HepG2 (cell line): ENCODE data around the gene STX5. TPM values are rescaled to one million over a fixed set of nuclear protein-coding genes. Genes with fewer than 3 reads are reported as not detected.
A peak's percentile ranks its signal among the peaks of the same experiment; 100 is the strongest.

Experiments
- CSRNP2 ChIP-seq: sonication (generic); formaldehyde crosslinking; conservative IDR thresholded peaks from 2 replicates; pipeline ENCODE4 v1.8.0; 2022; ENCODE audit warnings: low read depth, missing genetic modification reagents
- GTF3A ChIP-seq: sonication (generic); formaldehyde crosslinking; conservative IDR thresholded peaks from 2 replicates; pipeline ENCODE4 v1.4.0; 2020; ENCODE audit warnings: mild to moderate bottlenecking, missing genetic modification reagents
- GZF1 ChIP-seq: sonication (generic); formaldehyde crosslinking; IDR thresholded peaks from 2 replicates; pipeline ENCODE4 v1.5.1; 2020; ENCODE audit warnings: mild to moderate bottlenecking, missing genetic modification reagents
- JARID2 ChIP-seq: sonication (generic); formaldehyde crosslinking; IDR thresholded peaks from 2 replicates; pipeline ENCODE4 v1.8.1; 2023; ENCODE audit warnings: missing genetic modification reagents, inconsistent platforms; ENCODE audit not compliant: insufficient replicate concordance
- LCORL ChIP-seq, 2 experiments: fragments of 450-650 bp in 1 of 2; sonication (generic) in 1 of 2; formaldehyde crosslinking in 1 of 2; IDR thresholded peaks; 2 replicates each; pipeline versions ENCODE4 v1.5.0 to v1.6.1; 2017 to 2020; ENCODE audit warnings: antibody characterized with exemption in 1 of 2, missing genetic modification reagents in 1 of 2
- MED8 ChIP-seq: sonication (generic); formaldehyde crosslinking; IDR thresholded peaks from 2 replicates; pipeline ENCODE4 v1.8.1; 2023; ENCODE audit warnings: mild to moderate bottlenecking, missing genetic modification reagents; ENCODE audit not compliant: insufficient replicate concordance
- MYNN ChIP-seq: sonication (generic); formaldehyde crosslinking; IDR thresholded peaks from 2 replicates; pipeline ENCODE4 v1.4.0; 2020; ENCODE audit warnings: mild to moderate bottlenecking, low read depth, missing genetic modification reagents
- PCBP1 ChIP-seq: fragments of 200-400 bp; formaldehyde crosslinking; IDR thresholded peaks from 2 replicates; pipeline ENCODE4 v1.6.1; 2017; ENCODE audit warnings: mild to moderate bottlenecking, low read depth, low read length, borderline replicate concordance
- PRDM4 ChIP-seq: sonication (generic); formaldehyde crosslinking; IDR thresholded peaks from 2 replicates; pipeline ENCODE4 v1.9.0; 2021; ENCODE audit warnings: missing genetic modification reagents, borderline replicate concordance
- SALL1 ChIP-seq: sonication (generic); formaldehyde crosslinking; IDR thresholded peaks from 2 replicates; pipeline ENCODE4 v1.8.0; 2022; ENCODE audit warnings: mild to moderate bottlenecking, missing genetic modification reagents
- THAP8 ChIP-seq: sonication (generic); formaldehyde crosslinking; IDR thresholded peaks from 2 replicates; pipeline ENCODE4 v1.5.1; 2020; ENCODE audit warnings: missing genetic modification reagents, mild to moderate bottlenecking, borderline replicate concordance
- ZBTB44 ChIP-seq: sonication (generic); formaldehyde crosslinking; IDR thresholded peaks from 2 replicates; pipeline ENCODE4 v1.4.0; 2020; ENCODE audit warnings: missing genetic modification reagents
- ZGPAT ChIP-seq: IDR thresholded peaks from 2 replicates; pipeline ENCODE4 v1.6.1; 2016; ENCODE audit warnings: mild to moderate bottlenecking
- ZKSCAN5 ChIP-seq: sonication (generic); formaldehyde crosslinking; IDR thresholded peaks from 2 replicates; pipeline ENCODE4 v1.5.1; 2020; ENCODE audit warnings: mild to moderate bottlenecking, missing genetic modification reagents
- ZMAT3 ChIP-seq: sonication (generic); formaldehyde crosslinking; conservative IDR thresholded peaks from 2 replicates; pipeline ENCODE4 v1.7.0; 2021; ENCODE audit warnings: missing genetic modification reagents
- ZNF124 ChIP-seq: sonication (generic); formaldehyde crosslinking; IDR thresholded peaks from 2 replicates; pipeline ENCODE4 v1.4.0; 2020; ENCODE audit warnings: missing genetic modification reagents
- ZNF180 ChIP-seq: sonication (generic); formaldehyde crosslinking; IDR thresholded peaks from 2 replicates; pipeline ENCODE4 v1.4.0; 2020; ENCODE audit warnings: low read depth, missing genetic modification reagents, borderline replicate concordance
- ZSCAN31 ChIP-seq: sonication (generic); formaldehyde crosslinking; IDR thresholded peaks from 2 replicates; pipeline ENCODE4 v1.5.0; 2020; ENCODE audit warnings: low read depth, mild to moderate bottlenecking, missing genetic modification reagents
- polyA plus RNA-seq, 8 experiments: library from polyadenylated mRNA; depleted of rRNA in 3 of 8; stranded (reverse) in 7 of 8; unstranded in 1 of 8; fragments of >200 nt; fragmentation: Illumina TruSeq in 4 of 8; extraction: Trizol in 4 of 8; gene quantifications; 2 replicates each; pipeline versions ENCODE4 v1.2.1 to v1.2.3, GENCODE V29; 2011 to 2016; ENCODE audit warnings: low read depth in 4 of 8, missing spikeins in 1 of 8, mixed read lengths in 1 of 8; ENCODE audit not compliant: insufficient read depth in 1 of 8
- total RNA-seq, 5 experiments: library from RNA; depleted of rRNA; stranded (reverse); fragments of >200 nt; fragmentation: Illumina TruSeq; extraction: Trizol; gene quantifications; 2 replicates each; pipeline ENCODE4 v1.2.3, GENCODE V29; 2016; ENCODE audit warnings: low read depth in 1 of 5

Gene STX5
- total and polyA plus RNA-seq, 2 of the 13 experiments (the other 11 are each of a cell fraction or from before 2014, with no cell fraction given) = 26.9 to 30.0 TPM

- TF ChIP-seq ZGPAT (CRISPR knock-in tag) (peak; percentile 91), PRDM4 (CRISPR knock-in tag) (no peak), GZF1 (CRISPR knock-in tag) (peak; percentile 88), ZMAT3 (CRISPR knock-in tag) (peak; percentile 99), CSRNP2 (CRISPR knock-in tag) (no peak), ZKSCAN5 (no peak), MED8 (peak; percentile 70), GTF3A (no peak), ZNF124 (CRISPR knock-in tag) (peak; percentile 96), JARID2 (peak; percentile 85), THAP8 (peak; percentile 73), ZSCAN31 (CRISPR knock-in tag) (peak; percentile 90), ZNF180 (CRISPR knock-in tag) (peak; percentile 92; the same call in 1 of the 2 replicates), PCBP1 (no peak), SALL1 (CRISPR knock-in tag) (peak; percentile 89), MYNN (CRISPR knock-in tag) (no peak), LCORL (IDR thresholded peaks at IDR 0.05) (no peak), LCORL (CRISPR knock-in tag; IDR thresholded peaks at IDR 0.05) (peak; percentile 64), ZBTB44 (peak; percentile 76)
Observed at GRCh38 chr11:62855571-62856332, 23.9 kb upstream of the STX5 start (continued).
